OCI-M2 (cell line): ENCODE results near the gene USP2.

Experiments
- DNase-seq: peaks from one replicate; lab custom pipeline; 2025; ENCODE audit not compliant: unreplicated experiment; lab: John Stamatoyannopoulos, UW

USP2 gene

GRCh38 chr11:119323532-119324033, 57.9 kb downstream of the USP2 start:
- DNase-seq, result no peak

- no peak for DNase-seq
These were observed 58.5 kb downstream of the USP2 start for GRCh38 chr11:119322921-119323531.

- no peak for DNase-seq
These were observed 59.1 kb downstream of the USP2 start for GRCh38 chr11:119322360-119322739.

GRCh38 chr11:119320776-119321524, 60.5 kb downstream of the USP2 start:
- no peak for DNase-seq

- DNase-seq, result no peak
These were observed 61.2 kb downstream of the USP2 start for GRCh38 chr11:119320240-119320775.

- peak; percentile 61 for DNase-seq
These were observed 61.7 kb downstream of the USP2 start for GRCh38 chr11:119319700-119320239.

GRCh38 chr11:119319136-119319699, 62.3 kb downstream of the USP2 start:
- DNase-seq, result no peak

GRCh38 chr11:119318240-119319135, 63.0 kb downstream of the USP2 start:
- DNase-seq, result peak; percentile 25

- no peak for DNase-seq
These were observed 63.8 kb downstream of the USP2 start for GRCh38 chr11:119317592-119318239.

GRCh38 chr11:119316729-119317591, 64.5 kb downstream of the USP2 start, which contains the start of gene MCAM:
MCAM (minus strand) TSS chr11:119317130; CDS start chr11:119317101, 29 bp downstream.
- no peak for DNase-seq

- no peak for DNase-seq
These were observed 65.3 kb downstream of the USP2 start for GRCh38 chr11:119316016-119316728.

GRCh38 chr11:119315131-119316015, 66.1 kb downstream of the USP2 start:
- DNase-seq, result no peak

GRCh38 chr11:119314726-119315125, 66.8 kb downstream of the USP2 start:
- DNase-seq, result no peak

GRCh38 chr11:119310682-119311052, 70.8 kb downstream of the USP2 start:
- DNase-seq, result no peak

GRCh38 chr11:119309953-119310681, 71.4 kb downstream of the USP2 start:
- DNase-seq, result no peak

- no peak for DNase-seq
These were observed 72.1 kb downstream of the USP2 start for GRCh38 chr11:119309411-119309810.

- DNase-seq, result no peak
These were observed 73.5 kb downstream of the USP2 start for GRCh38 chr11:119307974-119308373.
